H1 (cell line): ENCODE measurements around the gene RASA4B. TPM values are rescaled to one million over a fixed set of nuclear protein-coding genes. Genes with fewer than 3 reads are reported as not detected.

Experiments
- CTCF ChIA-PET: fragments of 300-600 bp; sonication (Branson Sonifier 250); formaldehyde crosslinking; loops from one replicate; lab custom pipeline; 2021; ENCODE audit not compliant: partially characterized antibody; lab: Charles Lee
- POLR2A ChIA-PET: fragments of 300-600 bp; sonication (Branson Sonifier 250); formaldehyde crosslinking; loops from one replicate; lab custom pipeline; 2021; ENCODE audit warnings: inconsistent platforms; ENCODE audit not compliant: partially characterized antibody; lab: Charles Lee
- DNase-seq, 2 experiments: peaks; one replicate each; pipeline versions ENCODE4 v3.0.0 to v3.0.0-alpha.2; 2010 to 2022; ENCODE audit warnings: low spot score in 2 of 2, low read depth in 1 of 2, mixed read lengths in 1 of 2
- FAIRE-seq: peaks from 2 replicates; lab custom pipeline; 2011; peaks lifted over from hg19 to GRCh38; lab: Jason Lieb, UNC
- H2AFZ ChIP-seq: 2 replicates; pipeline ENCODE4 v1.8.1; 2012; ENCODE audit warnings: low read length, inconsistent platforms
- H2AK5ac ChIP-seq: 2 replicates; pipeline ENCODE4 v1.6.1; 2013; ENCODE audit warnings: low read depth, low read length
- H2BK120ac ChIP-seq: replicated peaks from 2 replicates; pipeline ENCODE3; 2013; ENCODE audit warnings: low read depth, low read length, inconsistent platforms
- H2BK12ac ChIP-seq: 2 replicates; pipeline ENCODE4 v1.6.1; 2013; ENCODE audit warnings: low read depth, low read length
- H2BK15ac ChIP-seq: 2 replicates; pipeline ENCODE4 v1.6.1; 2013; ENCODE audit warnings: low read length
- H2BK20ac ChIP-seq: 2 replicates; pipeline ENCODE4 v1.6.1; 2013; ENCODE audit warnings: low read length
- H2BK5ac ChIP-seq: 2 replicates; pipeline ENCODE4 v1.6.1; 2013; ENCODE audit warnings: low read depth, low read length
- H3K14ac ChIP-seq: 2 replicates; pipeline ENCODE4 v1.6.1; 2013; ENCODE audit warnings: inconsistent platforms; ENCODE audit not compliant: insufficient read length
- H3K18ac ChIP-seq: 2 replicates; pipeline ENCODE4 v1.6.1; 2013; ENCODE audit warnings: low read length; ENCODE audit errors: extremely low read depth
- H3K23ac ChIP-seq: 2 replicates; pipeline ENCODE4 v1.6.1; 2013; ENCODE audit warnings: inconsistent platforms; ENCODE audit not compliant: insufficient read length
- H3K23me2 ChIP-seq: 2 replicates; pipeline ENCODE4 v1.6.1; 2013; ENCODE audit warnings: low read depth, low read length
- H3K27ac ChIP-seq: 2 replicates; pipeline ENCODE4 v1.6.1; 2011; ENCODE audit warnings: low read depth, low read length, inconsistent platforms
- H3K27me3 ChIP-seq, 4 experiments: replicated peaks in 1 of 4; 1 replicate in 1 of 4; 2 replicates in 3 of 4; pipeline versions ENCODE4 v1.6.1 to v1.8.1; 2011 to 2013; ENCODE audit warnings: low read length in 3 of 4, mild to moderate bottlenecking in 3 of 4, inconsistent platforms in 2 of 4, mixed read lengths in 2 of 4, moderate library complexity in 1 of 4; ENCODE audit not compliant: control insufficient read depth in 3 of 4, insufficient read depth in 3 of 4; ENCODE audit errors: extremely low read depth in 1 of 4
- H3K36me3 ChIP-seq, 4 experiments: 2 replicates each; pipeline versions ENCODE4 v1.6.1 to v1.8.1; 2011 to 2013; ENCODE audit warnings: mild to moderate bottlenecking in 4 of 4, low read length in 3 of 4, moderate library complexity in 2 of 4, control low read depth in 1 of 4, inconsistent platforms in 1 of 4; ENCODE audit not compliant: insufficient read depth in 4 of 4, control insufficient read depth in 2 of 4
- H3K4ac ChIP-seq: replicated peaks from 2 replicates; pipeline ENCODE3; 2013; ENCODE audit warnings: low read length, low read depth, mixed read lengths, inconsistent platforms; ENCODE audit not compliant: insufficient read length
- H3K4me1 ChIP-seq, 4 experiments: replicated peaks in 1 of 4; 1 replicate in 1 of 4; 2 replicates in 3 of 4; pipeline versions ENCODE4 v1.6.1 to v1.8.1; 2011 to 2013; ENCODE audit warnings: low read length in 3 of 4, inconsistent platforms in 2 of 4, mixed read lengths in 1 of 4; ENCODE audit not compliant: insufficient read depth in 4 of 4, control insufficient read depth in 3 of 4
- H3K4me2 ChIP-seq, 2 experiments: 2 replicates each; pipeline versions ENCODE4 v1.6.1 to v1.8.1; 2011 to 2013; ENCODE audit warnings: low read depth in 2 of 2, low read length in 2 of 2, control low read depth in 1 of 2, inconsistent platforms in 1 of 2, mild to moderate bottlenecking in 1 of 2; ENCODE audit not compliant: insufficient read depth in 1 of 2
- H3K4me3 ChIP-seq, 4 experiments: fragments of 200-600, 300-600 bp in 1 of 4; sonication (generic), shearing (Covaris generic), sonication (Bioruptor Twin) in 1 of 4; 2 replicates each; pipeline versions ENCODE4 v1.5.1 to v1.8.1; 2011 to 2016; ENCODE audit warnings: low read length in 4 of 4, low read depth in 3 of 4, control low read depth in 2 of 4, inconsistent platforms in 2 of 4, mild to moderate bottlenecking in 2 of 4, mixed read lengths in 1 of 4, moderate library complexity in 1 of 4; ENCODE audit not compliant: insufficient read depth in 2 of 4; ENCODE audit errors: extremely low read depth in 1 of 4
- H3K56ac ChIP-seq: replicated peaks from 2 replicates; pipeline ENCODE3; 2013; ENCODE audit warnings: low read depth, mild to moderate bottlenecking, mixed read lengths, low read length, inconsistent platforms; ENCODE audit not compliant: insufficient read length
- H3K79me1 ChIP-seq: 2 replicates; pipeline ENCODE4 v1.6.1; 2013; ENCODE audit warnings: low read depth, low read length, control low read depth
- H3K79me2 ChIP-seq, 2 experiments: 2 replicates each; pipeline versions ENCODE4 v1.6.1 to v1.8.1; 2012 to 2013; ENCODE audit warnings: low read length in 2 of 2, mild to moderate bottlenecking in 2 of 2, inconsistent platforms in 1 of 2; ENCODE audit not compliant: insufficient read depth in 2 of 2, control insufficient read depth in 1 of 2
- H3K9ac ChIP-seq, 4 experiments: replicated peaks in 1 of 4; 1 replicate in 1 of 4; 2 replicates in 3 of 4; pipeline versions ENCODE4 v1.6.1 to v1.8.1; 2011 to 2013; ENCODE audit warnings: low read depth in 3 of 4, low read length in 3 of 4, control low read depth in 2 of 4, mild to moderate bottlenecking in 2 of 4, moderate library complexity in 2 of 4, inconsistent platforms in 1 of 4; ENCODE audit errors: extremely low read depth in 1 of 4
- H3K9me3 ChIP-seq, 2 experiments: 2 replicates each; pipeline versions ENCODE4 v1.6.1 to v1.8.1; 2012 to 2013; ENCODE audit warnings: mild to moderate bottlenecking in 2 of 2, moderate library complexity in 2 of 2, control low read depth in 1 of 2, inconsistent platforms in 1 of 2, low read depth in 1 of 2, low read length in 1 of 2, mixed read lengths in 1 of 2; ENCODE audit not compliant: insufficient read depth in 2 of 2
- H4K20me1 ChIP-seq, 2 experiments: replicated peaks in 1 of 2; 2 replicates each; pipeline versions ENCODE3 to v1.8.1; 2011 to 2013; ENCODE audit warnings: inconsistent platforms in 2 of 2, low read length in 2 of 2, mild to moderate bottlenecking in 1 of 2; ENCODE audit not compliant: insufficient read depth in 2 of 2, control insufficient read depth in 1 of 2
- H4K5ac ChIP-seq: 2 replicates; pipeline ENCODE4 v1.6.1; 2013; ENCODE audit warnings: low read length, low read depth, mixed read lengths, inconsistent platforms; ENCODE audit not compliant: insufficient read length
- H4K8ac ChIP-seq: 2 replicates; pipeline ENCODE4 v1.8.0; 2013; ENCODE audit warnings: mild to moderate bottlenecking, moderate library complexity, low read length, inconsistent platforms; ENCODE audit not compliant: insufficient read depth; ENCODE audit errors: extremely low read depth
- H4K91ac ChIP-seq: replicated peaks from 2 replicates; pipeline ENCODE3; 2013; ENCODE audit warnings: low read length, mixed read lengths, inconsistent platforms; ENCODE audit not compliant: insufficient read length
- FOSL1 ChIP-seq: IDR thresholded peaks from 2 replicates; pipeline ENCODE4 v1.6.1; 2011; ENCODE audit warnings: mild to moderate bottlenecking, low read depth, low read length, moderate library complexity; ENCODE audit not compliant: insufficient read depth
- GABPA ChIP-seq: IDR thresholded peaks from 2 replicates; pipeline ENCODE4 v1.6.1; 2011; ENCODE audit warnings: mild to moderate bottlenecking, low read length, moderate library complexity, borderline replicate concordance; ENCODE audit not compliant: insufficient read depth
- GTF2F1 ChIP-seq: IDR thresholded peaks from 2 replicates; pipeline ENCODE4 v1.6.1; 2012; ENCODE audit warnings: low read depth, low read length, improper control_type of control experiment, borderline replicate concordance
- RAD21 ChIP-seq, 2 experiments: IDR thresholded peaks in 1 of 2; conservative IDR thresholded peaks in 1 of 2; 2 replicates each; pipeline ENCODE4 v1.6.1; 2011; ENCODE audit warnings: low read depth in 2 of 2, low read length in 2 of 2, improper control_type of control experiment in 1 of 2, inconsistent platforms in 1 of 2, mild to moderate bottlenecking in 1 of 2, moderate library complexity in 1 of 2
- RBBP5 ChIP-seq: IDR thresholded peaks from 2 replicates; pipeline ENCODE4 v1.7.1; 2012; ENCODE audit warnings: low read depth, mild to moderate bottlenecking, inconsistent platforms, low read length, moderate library complexity, borderline replicate concordance
- YY1 ChIP-seq: IDR thresholded peaks from 2 replicates; pipeline ENCODE4 v1.6.1; 2011; ENCODE audit warnings: low read depth, mild to moderate bottlenecking, low read length
- WGBS, 2 experiments: shearing (Covaris generic) in 1 of 2; methylation state at CpG; one replicate each; pipeline versions ENCODE4 v1.1.6 to v1.1.7; 2013 to 2015; ENCODE audit warnings: low lambda C conversion rate in 2 of 2, mixed read lengths in 2 of 2, inconsistent platforms in 1 of 2, low coverage in 1 of 2, missing lambda C conversion rate in 1 of 2; ENCODE audit not compliant: insufficient replicate concordance in 2 of 2, insufficient coverage in 1 of 2, insufficient read length in 1 of 2; ENCODE audit errors: extremely low coverage in 1 of 2, missing lambda C conversion rate in 1 of 2; 5-methylcytosine and 5-hydroxymethylcytosine counted together
- polyA plus RNA-seq, 7 experiments: library from polyadenylated mRNA; depleted of rRNA in 3 of 7; stranded (reverse) in 5 of 7; unstranded in 2 of 7; fragments of >200 nt in 5 of 7; fragments of 200-250 nt in 2 of 7; gene quantifications; 1 replicate in 5 of 7; 2 replicates in 1 of 7; 4 replicates in 1 of 7; pipeline versions ENCODE4 v1.2.1 to v1.2.3, GENCODE V29; 2011 to 2013; ENCODE audit warnings: missing spikeins in 2 of 7, mixed read lengths in 2 of 7
- total RNA-seq: library from RNA; stranded (reverse); fragmentation: NEBNext Ultra II Directional; extraction: Animal tissue kit (Norgen Biotek cat#: 25700); gene quantifications from 2 replicates; pipeline ENCODE4 v1.2.1, GENCODE V29; 2021
- TF ChIP-seq, protein P1 (sequence below): IDR thresholded peaks from 2 replicates; pipeline ENCODE4 v1.6.1; 2012; ENCODE audit warnings: inconsistent platforms
- TF ChIP-seq, protein P2 (sequence below): IDR thresholded peaks from 2 replicates; pipeline ENCODE4 v1.6.1; 2012; ENCODE audit warnings: inconsistent platforms
- TF ChIP-seq, protein P3 (sequence below), 3 experiments: IDR thresholded peaks; 1 replicate in 2 of 3; 2 replicates in 1 of 3; pipeline versions ENCODE4 v1.5.1 to v1.6.1; 2011; ENCODE audit warnings: low read length in 3 of 3, mild to moderate bottlenecking in 3 of 3, inconsistent platforms in 2 of 3, low read depth in 1 of 3, moderate library complexity in 1 of 3; ENCODE audit not compliant: insufficient read depth in 1 of 3; ENCODE audit errors: control extremely low read depth in 1 of 3

RASA4B gene
- total and polyA plus RNA-seq, 2 of the 8 experiments (the other 6 are each of a cell fraction or from before 2014, with no cell fraction given): 3.4 to 6.7 TPM

DNA sequence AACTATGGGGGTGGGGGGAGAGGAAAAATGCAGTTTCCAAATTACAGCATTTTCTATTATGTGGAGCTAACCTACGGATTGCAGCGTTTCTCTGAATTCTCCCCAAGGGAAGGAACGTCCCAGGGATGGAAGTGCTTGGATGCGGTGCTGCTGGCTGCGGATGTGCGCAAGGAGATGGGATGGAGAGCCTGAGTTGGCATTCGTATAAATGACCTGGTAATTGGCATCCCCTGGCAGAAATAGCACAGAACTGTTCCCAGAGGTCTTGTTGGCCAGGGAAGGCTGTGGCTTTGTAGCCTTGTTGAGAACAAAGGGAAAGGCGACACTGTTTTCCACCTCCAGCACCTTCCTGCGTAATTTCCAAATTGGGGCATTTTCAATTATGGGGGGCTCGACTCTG is 81.5 kb downstream of the RASA4B start:
- no peak overlapping the region for H4K5ac ChIP-seq
- no peak overlapping the region for H2AK5ac ChIP-seq
- DNase-seq (no peak), FAIRE-seq (no peak)
- no peak overlapping the region for H3K4ac ChIP-seq
- no peak overlapping the region for H2BK12ac ChIP-seq
- no peak overlapping the region for H3K23ac ChIP-seq
- no peaks in the 10 kb centered on the region for H3K79me2 ChIP-seq
- no peak overlapping the region for H3K14ac ChIP-seq
- H3K18ac ChIP-seq: no peak overlapping the region
- peaks cover 0 to 3% of the 10 kb centered on the region in 2 experiments for H4K20me1 ChIP-seq
- WGBS, 2 experiments: 93% methylated on average over 10 of the region's 10 CpGs; no CpG with 5 or more reads in 1 of the 2 experiments
- no peak overlapping the region for H3K56ac ChIP-seq
- H3K4me3 ChIP-seq: no peak overlapping the region
- ChIA-PET CTCF (interaction anchor here (1.2 to 1.8 kb wide), 4 partner anchors 16 to 31 kb away, joined by 4 to 9 read pairs (median 6); no protein-coding TSS in a partner anchor), POLR2A (interaction anchor here (0.7 to 3.6 kb wide), 2 partner anchors 12 to 39 kb away, joined by 3 to 16 read pairs; no protein-coding TSS in a partner anchor)
- no peak overlapping the region for H2BK5ac ChIP-seq
- H2AFZ ChIP-seq: no peak overlapping the region
- H3K36me3 ChIP-seq: peaks cover 0 to 3% (median 0%) of the 10 kb centered on the region in 4 experiments; a peak in 1 of 8 replicates
- no peak overlapping the region for H3K9ac ChIP-seq
- no peak overlapping the region for H3K27ac ChIP-seq
- no peak overlapping the region for H4K91ac ChIP-seq
- H3K27me3 ChIP-seq: no peaks in the 10 kb centered on the region
- H2BK15ac ChIP-seq: no peak overlapping the region
- H2BK20ac ChIP-seq: no peak overlapping the region
- no peak overlapping the region for H4K8ac ChIP-seq
- no peaks in the 10 kb centered on the region for H3K79me1 ChIP-seq
- no peaks in the 10 kb centered on the region for H3K9me3 ChIP-seq
- H2BK120ac ChIP-seq: no peak overlapping the region
- H3K4me1 ChIP-seq: peaks cover 0 to 8% (median 5%) of the 10 kb centered on the region in 4 experiments; a peak in 5 of 7 replicates
- H3K4me2 ChIP-seq: no peak overlapping the region
- H3K23me2 ChIP-seq: peaks cover 3% of the 10 kb centered on the region; the same call in 1 of the 2 replicates
- TF ChIP-seq, protein P1, sequence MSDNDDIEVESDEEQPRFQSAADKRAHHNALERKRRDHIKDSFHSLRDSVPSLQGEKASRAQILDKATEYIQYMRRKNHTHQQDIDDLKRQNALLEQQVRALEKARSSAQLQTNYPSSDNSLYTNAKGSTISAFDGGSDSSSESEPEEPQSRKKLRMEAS: no peak
- TF ChIP-seq, protein P2, sequence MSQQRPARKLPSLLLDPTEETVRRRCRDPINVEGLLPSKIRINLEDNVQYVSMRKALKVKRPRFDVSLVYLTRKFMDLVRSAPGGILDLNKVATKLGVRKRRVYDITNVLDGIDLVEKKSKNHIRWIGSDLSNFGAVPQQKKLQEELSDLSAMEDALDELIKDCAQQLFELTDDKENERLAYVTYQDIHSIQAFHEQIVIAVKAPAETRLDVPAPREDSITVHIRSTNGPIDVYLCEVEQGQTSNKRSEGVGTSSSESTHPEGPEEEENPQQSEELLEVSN: no peak
- TF ChIP-seq RBBP5: no peak
- TF ChIP-seq RAD21 (IDR thresholded peaks at IDR 0.05 in 1 of 2, conservative IDR thresholded peaks at IDR 0.05 in 1 of 2; ENCODE audit: low read depth in 2 of 2, low read length in 2 of 2): no peak
- TF ChIP-seq FOSL1: no peak
- TF ChIP-seq GABPA: no peak
- no peak for TF ChIP-seq GTF2F1
- TF ChIP-seq, protein P3, sequence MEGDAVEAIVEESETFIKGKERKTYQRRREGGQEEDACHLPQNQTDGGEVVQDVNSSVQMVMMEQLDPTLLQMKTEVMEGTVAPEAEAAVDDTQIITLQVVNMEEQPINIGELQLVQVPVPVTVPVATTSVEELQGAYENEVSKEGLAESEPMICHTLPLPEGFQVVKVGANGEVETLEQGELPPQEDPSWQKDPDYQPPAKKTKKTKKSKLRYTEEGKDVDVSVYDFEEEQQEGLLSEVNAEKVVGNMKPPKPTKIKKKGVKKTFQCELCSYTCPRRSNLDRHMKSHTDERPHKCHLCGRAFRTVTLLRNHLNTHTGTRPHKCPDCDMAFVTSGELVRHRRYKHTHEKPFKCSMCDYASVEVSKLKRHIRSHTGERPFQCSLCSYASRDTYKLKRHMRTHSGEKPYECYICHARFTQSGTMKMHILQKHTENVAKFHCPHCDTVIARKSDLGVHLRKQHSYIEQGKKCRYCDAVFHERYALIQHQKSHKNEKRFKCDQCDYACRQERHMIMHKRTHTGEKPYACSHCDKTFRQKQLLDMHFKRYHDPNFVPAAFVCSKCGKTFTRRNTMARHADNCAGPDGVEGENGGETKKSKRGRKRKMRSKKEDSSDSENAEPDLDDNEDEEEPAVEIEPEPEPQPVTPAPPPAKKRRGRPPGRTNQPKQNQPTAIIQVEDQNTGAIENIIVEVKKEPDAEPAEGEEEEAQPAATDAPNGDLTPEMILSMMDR (IDR thresholded peaks at IDR 0.05; ENCODE audit: control extremely low read depth in 1 of 3, insufficient read depth in 1 of 3, low read depth in 1 of 3, low read length in 3 of 3): no peak
- TF ChIP-seq YY1: no peak
